HEK293T (cell line): Measurements from ENCODE around the gene SH2B2.

Experiments
- ARNT ChIP-seq: fragments of 450-650 bp; IDR thresholded peaks from 2 replicates; pipeline ENCODE4 v1.6.1; 2017; ENCODE audit warnings: mild to moderate bottlenecking
- BHLHE40 ChIP-seq: fragments of 450-650 bp; IDR thresholded peaks from 2 replicates; pipeline ENCODE4 v1.6.1; 2016; ENCODE audit warnings: mild to moderate bottlenecking, moderate library complexity, borderline replicate concordance
- FOXA1 ChIP-seq: fragments of 450-650 bp; IDR thresholded peaks from 2 replicates; pipeline ENCODE4 v1.6.1; 2016; ENCODE audit warnings: mild to moderate bottlenecking
- NFRKB ChIP-seq: fragments of 450-650 bp; IDR thresholded peaks from 2 replicates; pipeline ENCODE4 v1.6.1; 2016; ENCODE audit warnings: mild to moderate bottlenecking, moderate library complexity
- PKNOX1 ChIP-seq: fragments of 450-650 bp; IDR thresholded peaks from 2 replicates; pipeline ENCODE4 v1.6.1; 2016
- SUZ12 ChIP-seq: fragments of 450-650 bp; IDR thresholded peaks from 2 replicates; pipeline ENCODE4 v1.6.1; 2016; ENCODE audit warnings: mild to moderate bottlenecking

DNA sequence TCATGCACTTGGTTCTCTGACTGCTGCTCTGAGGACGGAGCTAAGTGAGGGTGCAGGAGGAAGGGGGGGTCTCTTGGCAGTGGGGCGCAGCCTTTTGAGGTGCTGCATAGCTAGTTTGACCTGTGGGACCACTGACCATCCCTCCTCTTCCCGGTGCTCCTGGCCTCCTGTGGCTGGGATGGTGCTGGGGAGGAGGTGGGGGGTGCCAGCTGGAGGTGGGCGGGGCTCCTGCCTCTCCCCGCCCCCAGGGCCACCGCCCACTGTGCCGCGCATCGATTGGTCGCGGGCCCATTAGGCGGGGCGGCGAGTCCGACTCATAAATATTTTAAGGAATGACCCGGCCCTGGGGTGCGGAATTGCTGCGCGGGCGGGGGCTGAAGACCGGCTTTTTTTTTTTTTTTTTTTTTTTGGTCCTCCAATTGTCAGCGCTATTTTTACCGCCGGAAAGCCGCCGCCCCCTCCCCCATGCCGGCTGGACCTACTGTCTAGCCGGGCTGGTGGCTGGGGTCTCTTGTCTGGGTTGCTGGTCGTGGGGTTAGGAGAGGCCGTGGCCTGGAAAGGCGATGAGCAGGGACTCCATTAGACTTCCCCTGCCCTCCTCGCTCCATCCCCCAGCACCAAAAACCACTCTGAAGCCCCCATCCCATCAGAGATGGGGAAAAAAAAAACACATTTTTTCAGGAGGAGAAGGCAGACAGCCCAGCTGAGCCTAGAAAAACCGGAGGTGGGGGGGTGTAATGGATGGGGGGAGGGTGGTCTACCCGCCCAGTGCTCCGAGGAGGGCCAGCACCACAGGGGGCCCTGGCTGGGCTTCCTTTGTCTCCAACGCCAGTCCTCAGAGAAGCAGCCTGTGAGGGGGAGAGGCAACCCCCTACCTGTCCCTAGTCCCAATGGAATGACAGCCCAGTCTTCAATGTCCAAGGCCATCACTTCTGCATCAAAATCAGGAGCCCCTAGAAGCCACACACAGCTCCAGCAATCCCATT is 6.4 kb downstream of the SH2B2 start:
- TF ChIP-seq ARNT = no peak
- no peak for TF ChIP-seq PKNOX1
- TF ChIP-seq NFRKB = no peak
- no peak for TF ChIP-seq SUZ12
- TF ChIP-seq FOXA1 = no peak
- no peak for TF ChIP-seq BHLHE40
